Ovary (tissue), 3 donors: ENCODE measurements around the gene APBB2.

Experiments used
- EP300 ChIP-seq: sonication (generic); formaldehyde crosslinking; IDR thresholded peaks from one replicate; pipeline ENCODE4 v1.6.1; 2017; ENCODE audit warnings: antibody characterized with exemption
- POLR2A ChIP-seq: fragments of 450-650 bp; IDR thresholded peaks from one replicate; pipeline ENCODE4 v1.6.1; 2017; ENCODE audit warnings: antibody characterized with exemption, mild to moderate bottlenecking, moderate library complexity
- TF ChIP-seq, protein P1 (sequence below), 3 donors: fragments of 450-650 bp in 2 of 3; fragments of 200-600 bp in 1 of 3; IDR thresholded peaks; one replicate each; pipeline versions ENCODE4 v1.5.1 to v1.8.0; 2016 to 2022; ENCODE audit warnings: antibody characterized with exemption in 3 of 3, mild to moderate bottlenecking in 1 of 3
- donor health status: DM: no; HTN: no; CAD: no.

GRCh38 chr4:41181037-41181436 lies 33.3 kb downstream of the APBB2 start:
- TF ChIP-seq, protein P1, sequence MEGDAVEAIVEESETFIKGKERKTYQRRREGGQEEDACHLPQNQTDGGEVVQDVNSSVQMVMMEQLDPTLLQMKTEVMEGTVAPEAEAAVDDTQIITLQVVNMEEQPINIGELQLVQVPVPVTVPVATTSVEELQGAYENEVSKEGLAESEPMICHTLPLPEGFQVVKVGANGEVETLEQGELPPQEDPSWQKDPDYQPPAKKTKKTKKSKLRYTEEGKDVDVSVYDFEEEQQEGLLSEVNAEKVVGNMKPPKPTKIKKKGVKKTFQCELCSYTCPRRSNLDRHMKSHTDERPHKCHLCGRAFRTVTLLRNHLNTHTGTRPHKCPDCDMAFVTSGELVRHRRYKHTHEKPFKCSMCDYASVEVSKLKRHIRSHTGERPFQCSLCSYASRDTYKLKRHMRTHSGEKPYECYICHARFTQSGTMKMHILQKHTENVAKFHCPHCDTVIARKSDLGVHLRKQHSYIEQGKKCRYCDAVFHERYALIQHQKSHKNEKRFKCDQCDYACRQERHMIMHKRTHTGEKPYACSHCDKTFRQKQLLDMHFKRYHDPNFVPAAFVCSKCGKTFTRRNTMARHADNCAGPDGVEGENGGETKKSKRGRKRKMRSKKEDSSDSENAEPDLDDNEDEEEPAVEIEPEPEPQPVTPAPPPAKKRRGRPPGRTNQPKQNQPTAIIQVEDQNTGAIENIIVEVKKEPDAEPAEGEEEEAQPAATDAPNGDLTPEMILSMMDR (IDR thresholded peaks at IDR 0.05), result no peak
- TF ChIP-seq POLR2A (no peak), EP300 (no peak)
